Measurements from ENCODE around the gene SLC26A1.

The SLC26A1 gene

GRCh38 chr4:997375-998071 lies 4.3 kb upstream of the SLC26A1 start:
- no peak for DNase-seq

GRCh38 chr4:996997-997374 lies 3.8 kb upstream of the SLC26A1 start:
- no peak for DNase-seq

- DNase-seq = no peak
Observed at GRCh38 chr4:996030-996996, 3.1 kb upstream of the SLC26A1 start.

- DNase-seq = no peak
Observed at GRCh38 chr4:995311-996026, 2.3 kb upstream of the SLC26A1 start.

GRCh38 chr4:992297-993110 lies 700 bp downstream of the SLC26A1 start:
- DNase-seq = no peak

GRCh38 chr4:991451-992296 lies 1.5 kb downstream of the SLC26A1 start:
- no peak for DNase-seq

- DNase-seq = no peak
Observed at GRCh38 chr4:990746-991367, 2.3 kb downstream of the SLC26A1 start.

GRCh38 chr4:989722-990471 lies 3.3 kb downstream of the SLC26A1 start:
- DNase-seq = no peak

- no peak for DNase-seq
Observed at GRCh38 chr4:988726-989721, 4.2 kb downstream of the SLC26A1 start.

GRCh38 chr4:987624-988513 lies 5.3 kb downstream of the SLC26A1 start:
- no peak for DNase-seq

- DNase-seq = peak; percentile 86
Observed at GRCh38 chr4:986879-987623, 6.2 kb downstream of the SLC26A1 start, which contains the start of gene IDUA. Gene IDUA (plus strand): TSS chr4:987044. CDS start chr4:987085, 41 bp downstream.

GRCh38 chr4:986428-986878 lies 6.8 kb downstream of the SLC26A1 start:
- DNase-seq = no peak

GRCh38 chr4:985123-985830 lies 7.9 kb downstream of the SLC26A1 start:
- peak; percentile 67 for DNase-seq

- DNase-seq = no peak
Observed at GRCh38 chr4:984336-985054, 8.7 kb downstream of the SLC26A1 start.

- no peak for DNase-seq
Observed at GRCh38 chr4:982814-983213, 10.4 kb downstream of the SLC26A1 start.

GRCh38 chr4:982291-982690 lies 10.9 kb downstream of the SLC26A1 start:
- no peak for DNase-seq
